Breast epithelium (tissue), 4 donors: ENCODE results near the gene ZNF487. TPM values are rescaled to one million over a fixed set of nuclear protein-coding genes. Genes with fewer than 3 reads are reported as not detected.

ENCODE experiments used
- DNase-seq, 2 donors: peaks; one replicate each; pipeline ENCODE4 v3.0.0-alpha.2; 2019; ENCODE audit warnings: low spot score in 2 of 2
- H3K27ac ChIP-seq, 2 donors: fragments of 200-600 bp; sonication (generic) in 1 of 2; one replicate each; pipeline ENCODE4 v1.5.1; 2016 to 2019; ENCODE audit warnings: mild to moderate bottlenecking in 1 of 2
- H3K27me3 ChIP-seq, 2 donors: fragments of 200-600 bp; sonication (generic) in 1 of 2; one replicate each; pipeline versions ENCODE4 v1.5.1 to v1.6.0; 2017 to 2019; ENCODE audit warnings: control low read depth in 1 of 2, mild to moderate bottlenecking in 1 of 2
- H3K36me3 ChIP-seq: fragments of 200-600 bp; one replicate; pipeline ENCODE4 v1.5.1; 2019
- H3K4me1 ChIP-seq, 2 donors: fragments of 200-600 bp; sonication (generic); one replicate each; pipeline ENCODE4 v1.5.1; 2016 to 2019; ENCODE audit warnings: control low read depth in 1 of 2
- H3K4me3 ChIP-seq, 3 donors: fragments of 200-600 bp; sonication (generic); 1 replicate in 2 of 3; 2 replicates in 1 of 3; pipeline ENCODE4 v1.5.1; 2016 to 2019; ENCODE audit warnings: mild to moderate bottlenecking in 3 of 3, moderate library complexity in 2 of 3
- H3K9me3 ChIP-seq, 2 donors: fragments of 200-600 bp; sonication (generic) in 1 of 2; one replicate each; pipeline ENCODE4 v1.5.1; 2016 to 2019; ENCODE audit warnings: control low read depth in 1 of 2
- CTCF ChIP-seq, 3 donors: fragments of 450-650 bp; IDR thresholded peaks; one replicate each; pipeline ENCODE4 v1.5.1; 2016 to 2017; ENCODE audit warnings: antibody characterized with exemption in 3 of 3, mild to moderate bottlenecking in 3 of 3, moderate library complexity in 3 of 3
- POLR2A ChIP-seq: fragments of 450-650 bp; IDR thresholded peaks from one replicate; pipeline ENCODE4 v1.6.1; 2016; ENCODE audit warnings: antibody characterized with exemption, mild to moderate bottlenecking, moderate library complexity
- POLR2AphosphoS5 ChIP-seq, 3 donors: sonication (generic); formaldehyde crosslinking; IDR thresholded peaks; one replicate each; pipeline ENCODE4 v1.6.1; 2017; ENCODE audit warnings: antibody characterized with exemption in 3 of 3
- intact Hi-C: fragments of 100-400 bp; cut with DNase I; formaldehyde crosslinking; loops from one replicate; pipeline ENCODE4 v1.15.1; 2023; ENCODE audit warnings: low total_unique reads
- total RNA-seq, 3 donors: library from RNA; depleted of rRNA; stranded (reverse); fragments of >200 nt; gene quantifications; one replicate each; pipeline ENCODE4 v1.1.0, GENCODE V29; 2016

ZNF487 gene
- total RNA-seq, 3 donors from 2014 or later: 8.5 to 16.4 (median 12.8) TPM

- peak overlapping the region; percentile 99 to 100 for H3K27ac ChIP-seq
- no peaks in the 10 kb centered on the region for H3K36me3 ChIP-seq
- intact Hi-C loops: no loop called here
- DNase-seq: no peak
- no peaks in the 10 kb centered on the region for H3K27me3 ChIP-seq
- no peak for TF ChIP-seq POLR2AphosphoS5 (IDR thresholded peaks at IDR 0.05)
- TF ChIP-seq CTCF (IDR thresholded peaks at IDR 0.05): no peak
- TF ChIP-seq POLR2A: no peak
- no peaks in the 10 kb centered on the region for H3K9me3 ChIP-seq
- H3K4me3 ChIP-seq: peak overlapping the region; percentile 71 to 92 (median 82)
- H3K4me1 ChIP-seq: peaks cover 0 to 8% of the 10 kb centered on the region in 2 donors
Measured at GRCh38 chr10:43409385-43410109, 27.4 kb upstream of the ZNF487 start.

- Histone ChIP-seq H3K36me3 (no peaks in the 10 kb centered on the region), H3K27ac (peak overlapping the region; percentile 19 to 100), H3K27me3 (no peaks in the 10 kb centered on the region), H3K4me3 (peak overlapping the region in 2 of 3 donors; percentile 82 to 92), H3K4me1 (peaks cover 0 to 8% of the 10 kb centered on the region in 2 donors), H3K9me3 (no peaks in the 10 kb centered on the region)
- intact Hi-C loops: no loop called here
- TF ChIP-seq POLR2AphosphoS5 (IDR thresholded peaks at IDR 0.05) (no peak), CTCF (IDR thresholded peaks at IDR 0.05) (no peak), POLR2A (no peak)
- no peak for DNase-seq
Measured at GRCh38 chr10:43410345-43410744, 26.6 kb upstream of the ZNF487 start.

GRCh38 chr10:43411536-43411935, 25.4 kb upstream of the ZNF487 start:
- no peaks in the 10 kb centered on the region for H3K4me1 ChIP-seq
- intact Hi-C loops: no loop called here
- no peak overlapping the region for H3K4me3 ChIP-seq
- H3K9me3 ChIP-seq: no peaks in the 10 kb centered on the region
- no peak for TF ChIP-seq POLR2AphosphoS5 (IDR thresholded peaks at IDR 0.05)
- no peak for TF ChIP-seq CTCF (IDR thresholded peaks at IDR 0.05)
- no peak for TF ChIP-seq POLR2A
- DNase-seq: no peak
- no peaks in the 10 kb centered on the region for H3K36me3 ChIP-seq
- H3K27me3 ChIP-seq: no peaks in the 10 kb centered on the region
- H3K27ac ChIP-seq: no peak overlapping the region

GRCh38 chr10:43415544-43415943, 21.4 kb upstream of the ZNF487 start:
- Histone ChIP-seq H3K27ac (no peak overlapping the region), H3K36me3 (no peaks in the 10 kb centered on the region), H3K4me3 (no peak overlapping the region), H3K9me3 (no peaks in the 10 kb centered on the region), H3K4me1 (no peaks in the 10 kb centered on the region), H3K27me3 (no peaks in the 10 kb centered on the region)
- no peak for DNase-seq
- TF ChIP-seq POLR2AphosphoS5 (IDR thresholded peaks at IDR 0.05) (no peak), POLR2A (no peak), CTCF (IDR thresholded peaks at IDR 0.05) (no peak)
- intact Hi-C loops: no loop called here

GRCh38 chr10:43417950-43418768, 18.8 kb upstream of the ZNF487 start:
- no peak overlapping the region for H3K4me3 ChIP-seq
- intact Hi-C loops: no loop called here
- H3K27me3 ChIP-seq: no peaks in the 10 kb centered on the region
- no peaks in the 10 kb centered on the region for H3K4me1 ChIP-seq
- TF ChIP-seq POLR2A (no peak), POLR2AphosphoS5 (IDR thresholded peaks at IDR 0.05) (no peak), CTCF (IDR thresholded peaks at IDR 0.05) (no peak)
- no peak for DNase-seq
- no peaks in the 10 kb centered on the region for H3K36me3 ChIP-seq
- no peaks in the 10 kb centered on the region for H3K9me3 ChIP-seq
- peak overlapping the region; percentile 17 to 55 for H3K27ac ChIP-seq
